A549 (cell line): ENCODE data around the gene CMIP. TPM values are rescaled to one million over a fixed set of nuclear protein-coding genes. Genes with fewer than 3 reads are reported as not detected.

ENCODE experiments used
- ATAC-seq, 2 experiments: fragments of 200-7000 bp in 1 of 2; fragments of >200 bp in 1 of 2; cut with Nextera tagmentation in 1 of 2; cut with Tn5 transposase in 1 of 2; 3 replicates each; pipeline versions ENCODE4 v1.8.0 to v1.9.1; 2018 to 2020; ENCODE audit warnings: mild to moderate bottlenecking in 1 of 2, moderate library complexity in 1 of 2
- CTCF ChIA-PET: fragments of 300-600 bp; sonication (Branson Sonifier 250); formaldehyde crosslinking; extraction: SDS; loops from one replicate; lab custom pipeline; 2021; ENCODE audit warnings: antibody characterized with exemption, inconsistent platforms; lab: Yijun Ruan, JAX
- POLR2A ChIA-PET: fragments of 350-600 bp; formaldehyde crosslinking; extraction: SDS; loops from one replicate; lab custom pipeline; 2021; ENCODE audit warnings: antibody characterized with exemption, inconsistent platforms; lab: Yijun Ruan, JAX
- DNase-seq, 2 experiments: peaks; one replicate each; pipeline versions ENCODE4 v3.0.0 to v3.0.0-alpha.2; 2011 to 2016; ENCODE audit warnings: low read depth in 1 of 2, low spot score in 1 of 2
- FAIRE-seq: peaks from 2 replicates; lab custom pipeline; 2011; peaks lifted over from hg19 to GRCh38; lab: Jason Lieb, UNC
- H3K27ac ChIP-seq, 2 experiments: fragments of >200 bp; sonication (Bioruptor Twin); formaldehyde crosslinking; 3 replicates each; pipeline ENCODE4 v1.5.1; 2016 to 2017
- H3K4me1 ChIP-seq: fragments of >200 bp; sonication (Bioruptor Twin); formaldehyde crosslinking; 3 replicates; pipeline ENCODE4 v1.6.1; 2016
- H3K4me2 ChIP-seq: fragments of >200 bp; sonication (Bioruptor Twin); formaldehyde crosslinking; 3 replicates; pipeline ENCODE4 v1.6.1; 2016
- H3K4me3 ChIP-seq: fragments of >200 bp; sonication (Bioruptor Twin); formaldehyde crosslinking; 3 replicates; pipeline ENCODE4 v1.5.1; 2016
- H3K9me3 ChIP-seq: fragments of >200 bp; sonication (Bioruptor Twin); formaldehyde crosslinking; 3 replicates; pipeline ENCODE4 v1.6.1; 2016
- ATOH8 ChIP-seq: fragments of 250-450 bp; sonication (Bioruptor Pico); IDR thresholded peaks from 2 replicates; pipeline ENCODE4 v1.5.0; 2020; ENCODE audit warnings: low read depth, mild to moderate bottlenecking, moderate library complexity
- BCL3 ChIP-seq: fragments of >200 bp; sonication (Bioruptor Twin); formaldehyde crosslinking; IDR thresholded peaks from 3 replicates; pipeline ENCODE4 v1.6.1; 2016
- BHLHE40 ChIP-seq: IDR thresholded peaks from 2 replicates; pipeline ENCODE4 v1.6.1; 2012; ENCODE audit warnings: low read depth, low read length, inconsistent platforms
- CBX2 ChIP-seq: fragments of 200-600 bp; sonication (generic); IDR thresholded peaks from 2 replicates; pipeline ENCODE4 v1.6.1; 2016; ENCODE audit warnings: low read depth, mild to moderate bottlenecking, borderline replicate concordance
- CBX8 ChIP-seq: fragments of 200-600 bp; sonication (generic); IDR thresholded peaks from 2 replicates; pipeline ENCODE4 v1.6.1; 2016
- CEBPB ChIP-seq, 2 experiments: fragments of >200 bp in 1 of 2; sonication (Bioruptor Twin) in 1 of 2; formaldehyde crosslinking in 1 of 2; IDR thresholded peaks; 2 replicates each; pipeline ENCODE4 v1.6.1; 2012 to 2016
- CHD4 ChIP-seq: fragments of 200-600 bp; sonication (generic); IDR thresholded peaks from 2 replicates; pipeline ENCODE4 v1.6.1; 2016; ENCODE audit warnings: antibody characterized with exemption, mild to moderate bottlenecking, borderline replicate concordance
- EHF ChIP-seq: fragments of 250-450 bp; sonication (Bioruptor Pico); IDR thresholded peaks from 2 replicates; pipeline ENCODE4 v1.5.0; 2020; ENCODE audit warnings: mild to moderate bottlenecking
- EP300 ChIP-seq, 2 experiments: fragments of >200 bp; sonication (Bioruptor Twin); formaldehyde crosslinking; IDR thresholded peaks; 2 replicates in 1 of 2; 3 replicates in 1 of 2; pipeline ENCODE4 v1.6.1; 2016 to 2017
- FOSL2 ChIP-seq, 2 experiments: fragments of 450-650 bp in 1 of 2; fragments of >200 bp in 1 of 2; sonication (Bioruptor Twin) in 1 of 2; formaldehyde crosslinking; IDR thresholded peaks; 2 replicates each; pipeline versions ENCODE4 v1.5.0 to v1.6.1; 2016 to 2020; ENCODE audit warnings: mild to moderate bottlenecking in 1 of 2, moderate library complexity in 1 of 2
- FOXS1 ChIP-seq: fragments of 250-450 bp; sonication (Bioruptor Pico); IDR thresholded peaks from 2 replicates; pipeline ENCODE4 v1.5.0; 2020; ENCODE audit warnings: mild to moderate bottlenecking, moderate library complexity
- GATA3 ChIP-seq: IDR thresholded peaks from 2 replicates; pipeline ENCODE4 v1.6.1; 2012; ENCODE audit warnings: borderline replicate concordance
- HOXA7 ChIP-seq: fragments of 250-450 bp; sonication (Bioruptor Pico); IDR thresholded peaks from 2 replicates; pipeline ENCODE4 v1.5.0; 2020; ENCODE audit warnings: mild to moderate bottlenecking, moderate library complexity
- HOXB13 ChIP-seq: fragments of 250-450 bp; sonication (Bioruptor Pico); IDR thresholded peaks from 2 replicates; pipeline ENCODE4 v1.5.0; 2020; ENCODE audit warnings: low read depth, mild to moderate bottlenecking, moderate library complexity
- JUN ChIP-seq, 2 experiments: fragments of >200 bp; sonication (Bioruptor Twin); formaldehyde crosslinking; IDR thresholded peaks; 2 replicates in 1 of 2; 3 replicates in 1 of 2; pipeline ENCODE4 v1.6.1; 2016 to 2017
- JUNB ChIP-seq: fragments of >200 bp; sonication (Bioruptor Twin); formaldehyde crosslinking; IDR thresholded peaks from 2 replicates; pipeline ENCODE4 v1.6.1; 2016
- MAFK ChIP-seq: fragments of 450-650 bp; IDR thresholded peaks from 2 replicates; pipeline ENCODE4 v1.6.1; 2014; ENCODE audit not compliant: partially characterized antibody
- MYC ChIP-seq: IDR thresholded peaks from 2 replicates; pipeline ENCODE4 v1.6.1; 2012; ENCODE audit warnings: mild to moderate bottlenecking, inconsistent platforms, low read length, improper control_type of control experiment, borderline replicate concordance
- PHF8 ChIP-seq: fragments of 200-600 bp; sonication (generic); IDR thresholded peaks from 2 replicates; pipeline ENCODE4 v1.6.1; 2016; ENCODE audit warnings: low read depth, mild to moderate bottlenecking, antibody characterized with exemption, moderate library complexity, borderline replicate concordance
- POLR2A ChIP-seq: IDR thresholded peaks from 2 replicates; pipeline ENCODE4 v1.6.1; 2012; ENCODE audit warnings: mild to moderate bottlenecking, low read length
- POLR2AphosphoS2 ChIP-seq: conservative IDR thresholded peaks from 2 replicates; pipeline ENCODE4 v1.6.1; 2012; ENCODE audit warnings: low read length, improper control_type of control experiment, inconsistent platforms
- RAD21 ChIP-seq, 2 experiments: fragments of >200 bp in 1 of 2; sonication (Bioruptor Twin) in 1 of 2; formaldehyde crosslinking in 1 of 2; IDR thresholded peaks in 1 of 2; conservative IDR thresholded peaks in 1 of 2; 2 replicates in 1 of 2; 3 replicates in 1 of 2; pipeline ENCODE4 v1.6.1; 2012 to 2018; ENCODE audit warnings: inconsistent platforms in 1 of 2
- SMC3 ChIP-seq: fragments of >200 bp; sonication (Bioruptor Twin); formaldehyde crosslinking; IDR thresholded peaks from 3 replicates; pipeline ENCODE4 v1.6.1; 2018; ENCODE audit warnings: inconsistent platforms
- TFCP2L1 ChIP-seq: fragments of 250-450 bp; sonication (Bioruptor Pico); IDR thresholded peaks from 2 replicates; pipeline ENCODE4 v1.5.0; 2021; ENCODE audit warnings: mild to moderate bottlenecking
- TP53 ChIP-seq: fragments of 250-450 bp; sonication (Bioruptor Pico); IDR thresholded peaks from 2 replicates; pipeline ENCODE4 v1.5.0; 2021; ENCODE audit warnings: mild to moderate bottlenecking, moderate library complexity
- ZC3H11A ChIP-seq: fragments of 450-650 bp; IDR thresholded peaks from 2 replicates; pipeline ENCODE4 v1.6.1; 2014; ENCODE audit warnings: antibody characterized with exemption, mild to moderate bottlenecking
- ZSCAN20 ChIP-seq: fragments of 250-450 bp; sonication (Bioruptor Pico); IDR thresholded peaks from 2 replicates; pipeline ENCODE4 v1.8.0; 2022; ENCODE audit warnings: mild to moderate bottlenecking, moderate library complexity
- WGBS: methylation state at CpG from one replicate; pipeline ENCODE4 v1.1.6; 2017; ENCODE audit errors: missing lambda C conversion rate; 5-methylcytosine and 5-hydroxymethylcytosine counted together
- polyA plus RNA-seq, 4 experiments: library from polyadenylated mRNA; depleted of rRNA in 3 of 4; stranded (reverse); fragments of >200 nt; fragmentation: RNase III in 1 of 4; extraction: RNeasy Plus Mini Kit Qiagen cat#74134 plus additional on column Dnase treatment in 1 of 4; gene quantifications; 2 replicates in 3 of 4; 3 replicates in 1 of 4; pipeline ENCODE4 v1.2.3, GENCODE V29; 2011 to 2017
- TF ChIP-seq, protein P1 (sequence below): IDR thresholded peaks from 2 replicates; pipeline ENCODE4 v1.6.1; 2012
- TF ChIP-seq, protein P2 (sequence below): IDR thresholded peaks from 2 replicates; pipeline ENCODE4 v1.6.1; 2012; ENCODE audit warnings: low read depth, borderline replicate concordance
- TF ChIP-seq, protein P3 (sequence below): fragments of 250-450 bp; sonication (Bioruptor Pico); IDR thresholded peaks from 2 replicates; pipeline ENCODE4 v1.5.0; 2021; ENCODE audit warnings: mild to moderate bottlenecking, moderate library complexity, borderline replicate concordance

The CMIP gene
- polyA plus RNA-seq, 2 of the 4 experiments (the other 2 are of a cell fraction): 21.6 to 125 TPM

DNA sequence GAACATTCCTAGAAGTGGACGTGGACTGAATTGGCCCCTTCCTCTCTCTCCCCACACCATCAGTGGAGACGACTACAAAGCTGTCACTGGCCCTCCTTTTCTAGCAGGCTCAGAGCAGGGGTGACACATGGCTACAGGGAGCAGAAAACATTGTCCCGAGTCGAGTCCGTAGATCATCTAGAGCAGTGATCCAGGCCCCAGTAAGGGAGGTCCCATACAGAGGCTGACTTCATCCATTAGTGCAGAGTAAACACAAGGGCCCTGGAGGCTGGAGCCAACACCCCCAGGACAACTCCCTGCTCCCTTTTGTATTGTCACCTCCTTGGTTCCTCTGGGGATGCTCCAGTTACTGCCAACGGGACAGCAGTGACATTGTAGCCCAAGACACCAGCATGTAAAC lies 130.7 kb downstream of the CMIP start:
- CTCF ChIA-PET: no interaction called here
- FAIRE-seq (no peak), ATAC-seq (peak; percentile 4 to 12; a peak in 3 of 6 replicates), DNase-seq (no peak)
- H3K9me3 ChIP-seq: no peaks in the 10 kb centered on the region
- no peak overlapping the region for H3K4me2 ChIP-seq
- H3K4me3 ChIP-seq: no peak overlapping the region
- TF ChIP-seq TFCP2L1 (CRISPR knock-in tag) (no peak), HOXA7 (CRISPR knock-in tag) (no peak), GATA3 (no peak), HOXB13 (CRISPR knock-in tag) (no peak), RAD21 (conservative IDR thresholded peaks at IDR 0.05 in 1 of 2, IDR thresholded peaks at IDR 0.05 in 1 of 2) (no peak), SMC3 (no peak), ZSCAN20 (CRISPR knock-in tag) (no peak), ZC3H11A (no peak), MYC (no peak), CEBPB (IDR thresholded peaks at IDR 0.05) (no peak), PHF8 (no peak)
- TF ChIP-seq, protein P1, sequence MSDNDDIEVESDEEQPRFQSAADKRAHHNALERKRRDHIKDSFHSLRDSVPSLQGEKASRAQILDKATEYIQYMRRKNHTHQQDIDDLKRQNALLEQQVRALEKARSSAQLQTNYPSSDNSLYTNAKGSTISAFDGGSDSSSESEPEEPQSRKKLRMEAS: no peak
- POLR2A ChIA-PET: no interaction called here
- WGBS: 78% methylated on average over 6 of the region's 6 CpGs
- H3K27ac ChIP-seq: peak overlapping the region in 1 of 2 experiments; percentile 43; a peak in 2 of 6 replicates
- H3K4me1 ChIP-seq: peaks cover 69% of the 10 kb centered on the region

GRCh38 chr16:81575834-81576233 lies 131.2 kb downstream of the CMIP start:
- Histone ChIP-seq H3K27ac (0 out of 6 replicates have a peak overlapping the region, but pooled peaks of 1 of the 2 experiments have one; percentile 43), H3K9me3 (no peaks in the 10 kb centered on the region), H3K4me3 (no peak overlapping the region), H3K4me1 (peaks cover 69% of the 10 kb centered on the region), H3K4me2 (no peak overlapping the region)
- no peak for TF ChIP-seq FOXS1 (CRISPR knock-in tag)
- no peak for TF ChIP-seq CBX2
- no peak for TF ChIP-seq JUN (IDR thresholded peaks at IDR 0.05)
- TF ChIP-seq JUNB: no peak
- TF ChIP-seq, protein P2, sequence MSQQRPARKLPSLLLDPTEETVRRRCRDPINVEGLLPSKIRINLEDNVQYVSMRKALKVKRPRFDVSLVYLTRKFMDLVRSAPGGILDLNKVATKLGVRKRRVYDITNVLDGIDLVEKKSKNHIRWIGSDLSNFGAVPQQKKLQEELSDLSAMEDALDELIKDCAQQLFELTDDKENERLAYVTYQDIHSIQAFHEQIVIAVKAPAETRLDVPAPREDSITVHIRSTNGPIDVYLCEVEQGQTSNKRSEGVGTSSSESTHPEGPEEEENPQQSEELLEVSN: no peak
- TF ChIP-seq EHF (CRISPR knock-in tag): no peak
- TF ChIP-seq, protein P3, sequence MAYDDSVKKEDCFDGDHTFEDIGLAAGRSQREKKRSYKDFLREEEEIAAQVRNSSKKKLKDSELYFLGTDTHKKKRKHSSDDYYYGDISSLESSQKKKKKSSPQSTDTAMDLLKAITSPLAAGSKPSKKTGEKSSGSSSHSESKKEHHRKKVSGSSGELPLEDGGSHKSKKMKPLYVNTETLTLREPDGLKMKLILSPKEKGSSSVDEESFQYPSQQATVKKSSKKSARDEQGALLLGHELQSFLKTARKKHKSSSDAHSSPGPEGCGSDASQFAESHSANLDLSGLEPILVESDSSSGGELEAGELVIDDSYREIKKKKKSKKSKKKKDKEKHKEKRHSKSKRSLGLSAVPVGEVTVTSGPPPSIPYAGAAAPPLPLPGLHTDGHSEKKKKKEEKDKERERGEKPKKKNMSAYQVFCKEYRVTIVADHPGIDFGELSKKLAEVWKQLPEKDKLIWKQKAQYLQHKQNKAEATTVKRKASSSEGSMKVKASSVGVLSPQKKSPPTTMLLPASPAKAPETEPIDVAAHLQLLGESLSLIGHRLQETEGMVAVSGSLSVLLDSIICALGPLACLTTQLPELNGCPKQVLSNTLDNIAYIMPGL: no peak
- TF ChIP-seq CBX8: no peak
- FAIRE-seq (no peak), DNase-seq (no peak), ATAC-seq (no peak)
- ChIA-PET CTCF (no interaction called here), POLR2A (no interaction called here)
- 96% methylated on average over 6 of the region's 6 CpGs for WGBS

DNA sequence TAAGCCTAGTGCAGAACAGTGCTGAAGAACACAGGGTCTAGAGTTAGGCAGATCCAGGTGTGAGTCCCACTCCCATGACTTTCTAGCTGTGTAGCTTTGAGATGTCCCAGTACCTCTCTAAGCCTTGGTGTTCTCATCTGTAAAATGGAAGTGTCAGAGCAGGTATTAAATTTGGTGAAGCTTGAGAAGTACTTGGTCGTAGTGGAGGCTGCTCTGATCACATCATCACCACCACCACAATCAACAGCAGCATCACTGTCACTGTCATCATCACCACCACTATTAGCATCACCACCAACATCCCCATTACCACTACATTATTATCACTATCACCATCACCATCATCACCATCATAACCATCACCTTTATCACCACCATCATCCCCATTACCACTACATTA lies 132.1 kb downstream of the CMIP start:
- FAIRE-seq: no peak
- Histone ChIP-seq H3K9me3 (no peaks in the 10 kb centered on the region), H3K4me3 (no peak overlapping the region), H3K27ac (no peak overlapping the region), H3K4me1 (peaks cover 69% of the 10 kb centered on the region), H3K4me2 (no peak overlapping the region)
- DNase-seq: no peak
- 100% methylated on average over 1 of the region's 1 CpG for WGBS
- ChIA-PET POLR2A (no interaction called here), CTCF (no interaction called here)
- no peak for ATAC-seq
- TF ChIP-seq EP300 (IDR thresholded peaks at IDR 0.05) (no peak), BCL3 (no peak), FOSL2 (IDR thresholded peaks at IDR 0.05) (no peak), FOSL2 (CRISPR knock-in tag; IDR thresholded peaks at IDR 0.05) (no peak), CHD4 (no peak), GATA3 (no peak), TP53 (CRISPR knock-in tag) (no peak), ATOH8 (no peak), BHLHE40 (no peak), POLR2AphosphoS2 (no peak), CEBPB (IDR thresholded peaks at IDR 0.05) (no peak), CBX8 (no peak), MAFK (no peak), FOXS1 (CRISPR knock-in tag) (no peak), POLR2A (no peak)
- TF ChIP-seq, protein P2: no peak
